ENCODE results near the gene PPP1R3F.

GRCh38 chrX:49246541-49246940, 23.1 kb upstream of the PPP1R3F start:
- TF ChIP-seq, protein P1, sequence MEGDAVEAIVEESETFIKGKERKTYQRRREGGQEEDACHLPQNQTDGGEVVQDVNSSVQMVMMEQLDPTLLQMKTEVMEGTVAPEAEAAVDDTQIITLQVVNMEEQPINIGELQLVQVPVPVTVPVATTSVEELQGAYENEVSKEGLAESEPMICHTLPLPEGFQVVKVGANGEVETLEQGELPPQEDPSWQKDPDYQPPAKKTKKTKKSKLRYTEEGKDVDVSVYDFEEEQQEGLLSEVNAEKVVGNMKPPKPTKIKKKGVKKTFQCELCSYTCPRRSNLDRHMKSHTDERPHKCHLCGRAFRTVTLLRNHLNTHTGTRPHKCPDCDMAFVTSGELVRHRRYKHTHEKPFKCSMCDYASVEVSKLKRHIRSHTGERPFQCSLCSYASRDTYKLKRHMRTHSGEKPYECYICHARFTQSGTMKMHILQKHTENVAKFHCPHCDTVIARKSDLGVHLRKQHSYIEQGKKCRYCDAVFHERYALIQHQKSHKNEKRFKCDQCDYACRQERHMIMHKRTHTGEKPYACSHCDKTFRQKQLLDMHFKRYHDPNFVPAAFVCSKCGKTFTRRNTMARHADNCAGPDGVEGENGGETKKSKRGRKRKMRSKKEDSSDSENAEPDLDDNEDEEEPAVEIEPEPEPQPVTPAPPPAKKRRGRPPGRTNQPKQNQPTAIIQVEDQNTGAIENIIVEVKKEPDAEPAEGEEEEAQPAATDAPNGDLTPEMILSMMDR (IDR thresholded peaks at IDR 0.05; ENCODE audit: borderline replicate concordance, extremely low read depth, low read length, poor library complexity, severe bottlenecking), result no peak
- no peak for TF ChIP-seq EZH2 (IDR thresholded peaks at IDR 0.05; ENCODE audit: borderline replicate concordance, low read depth, low read length, severe bottlenecking)
